Parathyroid adenoma (tissue), 2 donors: ENCODE measurements around the gene BRD8.

Source experiments
- H2AFZ ChIP-seq: fragments of 300-600 bp; sonication (generic); one replicate; pipeline ENCODE4 v1.7.0; 2017; ENCODE audit warnings: antibody characterized with exemption, mild to moderate bottlenecking
- H3K27ac ChIP-seq: fragments of 300-600 bp; sonication (generic); one replicate; pipeline ENCODE4 v1.7.0; 2017
- H3K27me3 ChIP-seq: fragments of 300-600 bp; sonication (generic); one replicate; pipeline ENCODE4 v1.7.0; 2017; ENCODE audit warnings: low read length; ENCODE audit not compliant: control insufficient read depth, insufficient read depth
- H3K36me3 ChIP-seq: fragments of 300-600 bp; sonication (generic); one replicate; pipeline ENCODE4 v1.7.0; 2017; ENCODE audit warnings: low read length; ENCODE audit not compliant: control insufficient read depth, insufficient read depth
- H3K4me1 ChIP-seq: fragments of 300-600 bp; sonication (generic); one replicate; pipeline ENCODE4 v1.7.0; 2017; ENCODE audit warnings: control low read depth
- H3K4me2 ChIP-seq: fragments of 300-600 bp; sonication (generic); one replicate; pipeline ENCODE4 v1.7.0; 2017; ENCODE audit warnings: low read length
- H3K4me3 ChIP-seq: fragments of 300-600 bp; sonication (generic); one replicate; pipeline ENCODE4 v1.7.0; 2017; ENCODE audit warnings: low read depth, low read length
- H3K79me2 ChIP-seq: fragments of 300-600 bp; sonication (generic); one replicate; pipeline ENCODE4 v1.7.0; 2017; ENCODE audit warnings: control low read depth
- H3K9ac ChIP-seq: fragments of 300-600 bp; sonication (generic); one replicate; pipeline ENCODE4 v1.7.0; 2017; ENCODE audit warnings: mild to moderate bottlenecking
- H3K9me3 ChIP-seq: fragments of 300-600 bp; sonication (generic); one replicate; pipeline ENCODE4 v1.7.0; 2017; ENCODE audit warnings: low read length; ENCODE audit not compliant: control insufficient read depth
- TF ChIP-seq, protein P1 (sequence below): fragments of 300-600 bp; sonication (generic); IDR thresholded peaks from one replicate; pipeline ENCODE4 v1.7.0; 2017; ENCODE audit warnings: antibody characterized with exemption, mild to moderate bottlenecking
- donor health status: primary hyperparathyroidism.

The BRD8 gene

DNA sequence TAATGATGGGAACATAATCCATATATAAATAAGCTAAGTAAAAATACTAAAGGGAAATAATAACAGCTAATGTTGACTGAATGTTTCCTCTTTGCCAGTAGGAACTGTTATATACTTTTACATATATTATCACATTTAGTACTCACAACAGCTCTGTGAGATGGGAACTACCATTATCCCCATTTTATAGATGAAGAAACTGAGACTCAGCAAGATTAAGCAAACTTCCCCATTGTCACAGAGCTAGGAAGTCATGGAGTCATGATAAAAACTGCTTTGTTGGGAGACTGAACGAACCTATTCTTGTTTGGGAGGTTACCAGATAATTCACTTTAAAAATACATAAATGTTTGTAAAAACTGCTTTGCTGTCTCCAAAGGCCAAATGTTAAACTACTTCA, 71.2 kb downstream of the BRD8 start:
- Histone ChIP-seq H3K27ac (no peak overlapping the region), H3K4me1 (no peaks in the 10 kb centered on the region), H3K9ac (no peak overlapping the region), H3K4me3 (no peak overlapping the region), H2AFZ (no peak overlapping the region), H3K36me3 (no peaks in the 10 kb centered on the region), H3K27me3 (no peaks in the 10 kb centered on the region), H3K4me2 (no peak overlapping the region), H3K9me3 (no peaks in the 10 kb centered on the region), H3K79me2 (no peaks in the 10 kb centered on the region)
- TF ChIP-seq, protein P1, sequence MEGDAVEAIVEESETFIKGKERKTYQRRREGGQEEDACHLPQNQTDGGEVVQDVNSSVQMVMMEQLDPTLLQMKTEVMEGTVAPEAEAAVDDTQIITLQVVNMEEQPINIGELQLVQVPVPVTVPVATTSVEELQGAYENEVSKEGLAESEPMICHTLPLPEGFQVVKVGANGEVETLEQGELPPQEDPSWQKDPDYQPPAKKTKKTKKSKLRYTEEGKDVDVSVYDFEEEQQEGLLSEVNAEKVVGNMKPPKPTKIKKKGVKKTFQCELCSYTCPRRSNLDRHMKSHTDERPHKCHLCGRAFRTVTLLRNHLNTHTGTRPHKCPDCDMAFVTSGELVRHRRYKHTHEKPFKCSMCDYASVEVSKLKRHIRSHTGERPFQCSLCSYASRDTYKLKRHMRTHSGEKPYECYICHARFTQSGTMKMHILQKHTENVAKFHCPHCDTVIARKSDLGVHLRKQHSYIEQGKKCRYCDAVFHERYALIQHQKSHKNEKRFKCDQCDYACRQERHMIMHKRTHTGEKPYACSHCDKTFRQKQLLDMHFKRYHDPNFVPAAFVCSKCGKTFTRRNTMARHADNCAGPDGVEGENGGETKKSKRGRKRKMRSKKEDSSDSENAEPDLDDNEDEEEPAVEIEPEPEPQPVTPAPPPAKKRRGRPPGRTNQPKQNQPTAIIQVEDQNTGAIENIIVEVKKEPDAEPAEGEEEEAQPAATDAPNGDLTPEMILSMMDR, result no peak

DNA sequence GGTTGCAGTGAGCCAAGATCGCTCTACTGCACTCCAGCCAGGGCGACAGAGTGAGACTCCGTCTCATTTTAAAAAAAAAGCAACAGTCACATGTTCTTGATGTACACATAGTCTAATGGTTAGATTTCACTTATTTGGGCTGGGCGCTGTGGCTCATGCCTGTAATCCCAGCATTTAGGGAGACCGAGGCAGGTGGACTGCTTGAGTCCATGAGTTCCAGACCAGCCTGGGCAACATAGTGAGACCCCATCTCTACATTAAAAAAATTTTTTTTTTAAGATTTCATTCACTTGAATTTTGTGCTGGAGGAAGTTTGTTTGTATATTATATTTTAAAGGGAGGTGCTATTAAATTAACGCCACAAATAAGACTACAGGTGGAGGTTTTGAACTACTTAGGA, 72.7 kb downstream of the BRD8 start:
- Histone ChIP-seq H3K4me2 (no peak overlapping the region), H3K4me3 (no peak overlapping the region), H3K4me1 (no peaks in the 10 kb centered on the region), H3K9ac (no peak overlapping the region), H3K36me3 (no peaks in the 10 kb centered on the region), H2AFZ (no peak overlapping the region), H3K27me3 (no peaks in the 10 kb centered on the region), H3K79me2 (no peaks in the 10 kb centered on the region), H3K9me3 (no peaks in the 10 kb centered on the region), H3K27ac (no peak overlapping the region)
- TF ChIP-seq, protein P1, result no peak

DNA sequence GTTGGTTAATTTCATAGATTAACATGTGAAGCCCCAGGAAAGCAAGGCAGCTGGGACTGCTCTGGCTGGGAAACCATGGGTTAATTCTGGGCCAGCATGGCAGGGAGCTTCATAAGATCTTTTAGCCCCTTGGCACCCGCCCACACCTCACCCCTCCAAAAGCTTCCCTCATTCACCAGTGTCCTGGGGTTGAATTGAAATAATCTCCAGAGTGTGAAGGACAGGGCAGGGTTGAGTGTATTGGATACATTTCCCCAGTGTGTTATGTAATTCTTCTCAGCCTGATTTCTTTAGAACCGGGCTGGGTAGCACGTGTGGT, 75.2 kb downstream of the BRD8 start:
- no peak overlapping the region for H3K4me3 ChIP-seq
- H3K27ac ChIP-seq, result no peak overlapping the region
- H3K4me1 ChIP-seq, result no peaks in the 10 kb centered on the region
- no peaks in the 10 kb centered on the region for H3K27me3 ChIP-seq
- TF ChIP-seq, protein P1, result no peak
- no peak overlapping the region for H2AFZ ChIP-seq
- no peak overlapping the region for H3K9ac ChIP-seq
- H3K79me2 ChIP-seq, result no peaks in the 10 kb centered on the region
- H3K4me2 ChIP-seq, result no peak overlapping the region
- H3K9me3 ChIP-seq, result no peaks in the 10 kb centered on the region
- H3K36me3 ChIP-seq, result no peaks in the 10 kb centered on the region

DNA sequence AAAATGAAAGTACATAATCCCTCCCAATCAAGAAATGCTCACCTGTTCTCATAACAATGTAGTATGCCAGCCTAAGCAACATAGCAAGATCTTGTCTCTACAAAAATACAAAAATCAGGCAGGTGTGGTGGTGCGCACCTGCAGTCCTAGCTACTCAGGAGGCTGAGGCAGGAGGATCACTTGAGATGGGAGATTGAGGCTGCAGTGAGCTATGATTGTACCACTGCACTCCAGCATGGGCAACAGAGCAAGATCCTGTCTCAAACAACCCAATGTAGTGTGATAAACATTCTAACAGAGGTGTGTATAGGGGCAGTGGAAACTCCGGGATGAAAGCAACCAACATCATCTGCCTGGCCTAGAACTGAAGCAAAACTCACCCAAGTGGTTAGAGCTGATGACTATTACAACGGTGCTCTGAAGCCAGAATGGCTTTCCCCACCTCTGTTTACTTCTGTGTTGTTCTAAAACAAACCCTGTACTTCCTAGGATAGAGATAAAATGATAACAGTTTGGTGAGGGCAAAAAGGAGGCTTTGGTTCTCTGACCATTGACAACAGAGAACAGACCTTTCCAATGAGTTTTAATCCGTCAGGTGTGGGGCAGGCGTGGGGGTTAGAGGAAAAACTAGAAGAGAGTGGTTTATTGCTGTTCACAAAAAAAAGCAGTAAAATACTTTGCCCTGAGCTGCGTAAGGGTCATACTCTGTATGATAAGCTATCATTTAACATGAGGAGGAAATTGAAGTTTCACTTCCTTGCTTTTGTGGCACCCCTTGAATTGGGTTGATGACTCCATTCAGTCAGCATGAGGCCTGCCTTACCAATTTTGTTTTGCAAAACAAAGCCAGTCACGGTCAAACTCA, 75.7 kb downstream of the BRD8 start:
- H2AFZ ChIP-seq, result no peak overlapping the region
- TF ChIP-seq, protein P1, result no peak
- no peaks in the 10 kb centered on the region for H3K36me3 ChIP-seq
- no peak overlapping the region for H3K4me2 ChIP-seq
- no peaks in the 10 kb centered on the region for H3K27me3 ChIP-seq
- H3K9ac ChIP-seq, result no peak overlapping the region
- H3K4me1 ChIP-seq, result no peaks in the 10 kb centered on the region
- H3K4me3 ChIP-seq, result no peak overlapping the region
- H3K79me2 ChIP-seq, result no peaks in the 10 kb centered on the region
- H3K9me3 ChIP-seq, result no peaks in the 10 kb centered on the region
- no peak overlapping the region for H3K27ac ChIP-seq
